ENCODE measurements around the gene NHERF1.

The NHERF1 gene

GRCh38 chr17:74750327-74751069, 2.1 kb downstream of the NHERF1 start:
- TF ChIP-seq TAF1 (IDR thresholded peaks at IDR 0.05; ENCODE audit: borderline replicate concordance, insufficient read depth, low read length), result no peak
- no peak for TF ChIP-seq FOXP2 (optimal IDR thresholded peaks at IDR 0.05; ENCODE audit: borderline replicate concordance, extremely low read depth, extremely low read length, insufficient read depth)
- TF ChIP-seq SIN3A (IDR thresholded peaks at IDR 0.05; ENCODE audit: borderline replicate concordance, insufficient read depth, low read length), result no peak
- TF ChIP-seq, protein P1, sequence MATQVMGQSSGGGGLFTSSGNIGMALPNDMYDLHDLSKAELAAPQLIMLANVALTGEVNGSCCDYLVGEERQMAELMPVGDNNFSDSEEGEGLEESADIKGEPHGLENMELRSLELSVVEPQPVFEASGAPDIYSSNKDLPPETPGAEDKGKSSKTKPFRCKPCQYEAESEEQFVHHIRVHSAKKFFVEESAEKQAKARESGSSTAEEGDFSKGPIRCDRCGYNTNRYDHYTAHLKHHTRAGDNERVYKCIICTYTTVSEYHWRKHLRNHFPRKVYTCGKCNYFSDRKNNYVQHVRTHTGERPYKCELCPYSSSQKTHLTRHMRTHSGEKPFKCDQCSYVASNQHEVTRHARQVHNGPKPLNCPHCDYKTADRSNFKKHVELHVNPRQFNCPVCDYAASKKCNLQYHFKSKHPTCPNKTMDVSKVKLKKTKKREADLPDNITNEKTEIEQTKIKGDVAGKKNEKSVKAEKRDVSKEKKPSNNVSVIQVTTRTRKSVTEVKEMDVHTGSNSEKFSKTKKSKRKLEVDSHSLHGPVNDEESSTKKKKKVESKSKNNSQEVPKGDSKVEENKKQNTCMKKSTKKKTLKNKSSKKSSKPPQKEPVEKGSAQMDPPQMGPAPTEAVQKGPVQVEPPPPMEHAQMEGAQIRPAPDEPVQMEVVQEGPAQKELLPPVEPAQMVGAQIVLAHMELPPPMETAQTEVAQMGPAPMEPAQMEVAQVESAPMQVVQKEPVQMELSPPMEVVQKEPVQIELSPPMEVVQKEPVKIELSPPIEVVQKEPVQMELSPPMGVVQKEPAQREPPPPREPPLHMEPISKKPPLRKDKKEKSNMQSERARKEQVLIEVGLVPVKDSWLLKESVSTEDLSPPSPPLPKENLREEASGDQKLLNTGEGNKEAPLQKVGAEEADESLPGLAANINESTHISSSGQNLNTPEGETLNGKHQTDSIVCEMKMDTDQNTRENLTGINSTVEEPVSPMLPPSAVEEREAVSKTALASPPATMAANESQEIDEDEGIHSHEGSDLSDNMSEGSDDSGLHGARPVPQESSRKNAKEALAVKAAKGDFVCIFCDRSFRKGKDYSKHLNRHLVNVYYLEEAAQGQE (IDR thresholded peaks at IDR 0.05; ENCODE audit: insufficient read depth in 1 of 2, low read depth in 2 of 2, low read length in 2 of 2), result no peak
- no peak for TF ChIP-seq POLR2AphosphoS5 (IDR thresholded peaks at IDR 0.05; ENCODE audit: low read depth, low read length)

- no peak for TF ChIP-seq FOXP2 (optimal IDR thresholded peaks at IDR 0.05; ENCODE audit: borderline replicate concordance, extremely low read depth, extremely low read length, insufficient read depth)
- no peak for TF ChIP-seq TAF1 (IDR thresholded peaks at IDR 0.05; ENCODE audit: borderline replicate concordance, insufficient read depth, low read length)
- TF ChIP-seq SIN3A (IDR thresholded peaks at IDR 0.05; ENCODE audit: borderline replicate concordance, insufficient read depth, low read length), result no peak
- no peak for TF ChIP-seq POLR2AphosphoS5 (IDR thresholded peaks at IDR 0.05; ENCODE audit: low read depth, low read length)
- TF ChIP-seq, protein P1 (IDR thresholded peaks at IDR 0.05; ENCODE audit: insufficient read depth in 1 of 2, low read depth in 2 of 2, low read length in 2 of 2), result no peak
These were observed 4.0 kb downstream of the NHERF1 start for GRCh38 chr17:74752415-74752814.

GRCh38 chr17:74752822-74753401, 4.5 kb downstream of the NHERF1 start:
- TF ChIP-seq TAF1 (IDR thresholded peaks at IDR 0.05; ENCODE audit: borderline replicate concordance, insufficient read depth, low read length), result no peak
- TF ChIP-seq, protein P1 (IDR thresholded peaks at IDR 0.05; ENCODE audit: insufficient read depth in 1 of 2, low read depth in 2 of 2, low read length in 2 of 2), result no peak
- no peak for TF ChIP-seq POLR2AphosphoS5 (IDR thresholded peaks at IDR 0.05; ENCODE audit: low read depth, low read length)
- no peak for TF ChIP-seq SIN3A (IDR thresholded peaks at IDR 0.05; ENCODE audit: borderline replicate concordance, insufficient read depth, low read length)

GRCh38 chr17:74754832-74755231, 6.4 kb downstream of the NHERF1 start:
- no peak for TF ChIP-seq POLR2AphosphoS5 (IDR thresholded peaks at IDR 0.05; ENCODE audit: low read depth, low read length)
- TF ChIP-seq TAF1 (IDR thresholded peaks at IDR 0.05; ENCODE audit: borderline replicate concordance, insufficient read depth, low read length), result no peak
- TF ChIP-seq, protein P1 (IDR thresholded peaks at IDR 0.05; ENCODE audit: insufficient read depth in 1 of 2, low read depth in 2 of 2, low read length in 2 of 2), result no peak
- no peak for TF ChIP-seq FOXP2 (optimal IDR thresholded peaks at IDR 0.05; ENCODE audit: borderline replicate concordance, extremely low read depth, extremely low read length, insufficient read depth)
- TF ChIP-seq SIN3A (IDR thresholded peaks at IDR 0.05; ENCODE audit: borderline replicate concordance, insufficient read depth, low read length), result no peak
